ENCODE data around the gene RXFP4. TPM values are rescaled to one million over a fixed set of nuclear protein-coding genes. Genes with fewer than 3 reads are reported as not detected.

The RXFP4 gene
- total and polyA plus RNA-seq, 3 donors from 2014 or later = 0.37 to 1.1 TPM; not detected in 1

GRCh38 chr1:155960081-155960745 lies 18.8 kb downstream of the RXFP4 start:
- TF ChIP-seq POLR2A (IDR thresholded peaks at IDR 0.05) = no peak
- no peak for TF ChIP-seq CTCF (IDR thresholded peaks at IDR 0.05)
- Histone ChIP-seq H3K4me1 (peaks cover 12% of the 10 kb centered on the region), H3K9me3 (no peaks in the 10 kb centered on the region), H3K27me3 (no peaks in the 10 kb centered on the region), H3K27ac (peak overlapping the region in 1 of 2 donors; percentile 33), H3K4me3 (no peak overlapping the region), H3K36me3 (ENCODE audit: low read depth, missing control alignments) (no peaks in the 10 kb centered on the region)
- DNase-seq = no peak
- 67 to 68% methylated on average over 3 of the region's 3 CpGs for WGBS, 2 donors
- intact Hi-C loops (cut with DNase I; ENCODE audit: low total_unique reads) = no loop called here

GRCh38 chr1:155961937-155962336 lies 20.5 kb downstream of the RXFP4 start:
- WGBS, 2 donors = 76 to 80% methylated on average over 5 to 14 of the region's 14 CpGs
- no peaks in the 10 kb centered on the region for H3K36me3 ChIP-seq (ENCODE audit: low read depth, missing control alignments)
- peaks cover 12% of the 10 kb centered on the region for H3K4me1 ChIP-seq
- intact Hi-C loops (cut with DNase I; ENCODE audit: low total_unique reads) = no loop called here
- no peaks in the 10 kb centered on the region for H3K9me3 ChIP-seq
- H3K4me3 ChIP-seq = no peak overlapping the region
- H3K27ac ChIP-seq = no peak overlapping the region
- TF ChIP-seq CTCF (IDR thresholded peaks at IDR 0.05) = no peak
- TF ChIP-seq POLR2A (IDR thresholded peaks at IDR 0.05) = no peak
- DNase-seq = no peak
- H3K27me3 ChIP-seq = no peaks in the 10 kb centered on the region

GRCh38 chr1:155962599-155963211 lies 21.3 kb downstream of the RXFP4 start:
- H3K9me3 ChIP-seq = no peaks in the 10 kb centered on the region
- DNase-seq = no peak
- WGBS, 2 donors = 82 to 92% methylated on average over 18 of the region's 18 CpGs
- H3K4me3 ChIP-seq = no peak overlapping the region
- TF ChIP-seq POLR2A (IDR thresholded peaks at IDR 0.05) (no peak), CTCF (IDR thresholded peaks at IDR 0.05) (no peak)
- intact Hi-C loops (cut with DNase I; ENCODE audit: low total_unique reads) = no loop called here
- no peak overlapping the region for H3K27ac ChIP-seq
- H3K27me3 ChIP-seq = no peaks in the 10 kb centered on the region
- H3K36me3 ChIP-seq (ENCODE audit: low read depth, missing control alignments) = no peaks in the 10 kb centered on the region
- H3K4me1 ChIP-seq = peaks cover 16% of the 10 kb centered on the region

- Histone ChIP-seq H3K4me1 (peaks cover 19% of the 10 kb centered on the region), H3K36me3 (ENCODE audit: low read depth, missing control alignments) (no peaks in the 10 kb centered on the region), H3K27ac (no peak overlapping the region), H3K9me3 (no peaks in the 10 kb centered on the region), H3K4me3 (no peak overlapping the region), H3K27me3 (no peaks in the 10 kb centered on the region)
- TF ChIP-seq CTCF (IDR thresholded peaks at IDR 0.05) (no peak), POLR2A (IDR thresholded peaks at IDR 0.05) (no peak)
- WGBS, 2 donors = 87 to 88% methylated on average over 7 of the region's 7 CpGs
- intact Hi-C loops (cut with DNase I; ENCODE audit: low total_unique reads) = no loop called here
- DNase-seq = no peak
These were observed 22.8 kb downstream of the RXFP4 start for GRCh38 chr1:155964193-155964592.

GRCh38 chr1:155966135-155966534 lies 24.7 kb downstream of the RXFP4 start:
- no peaks in the 10 kb centered on the region for H3K9me3 ChIP-seq
- H3K27ac ChIP-seq = no peak overlapping the region
- intact Hi-C loops (cut with DNase I; ENCODE audit: low total_unique reads) = no loop called here
- no peaks in the 10 kb centered on the region for H3K36me3 ChIP-seq (ENCODE audit: low read depth, missing control alignments)
- no peaks in the 10 kb centered on the region for H3K27me3 ChIP-seq
- no peak for DNase-seq
- H3K4me3 ChIP-seq = no peak overlapping the region
- 87 to 88% methylated on average over 4 to 9 of the region's 9 CpGs for WGBS, 2 donors
- peaks cover 10% of the 10 kb centered on the region for H3K4me1 ChIP-seq
- TF ChIP-seq POLR2A (IDR thresholded peaks at IDR 0.05) (no peak), CTCF (IDR thresholded peaks at IDR 0.05) (no peak)

Measured in testis (tissue), 3 donors.